Ascending aorta (tissue), 2 donors: Measurements from ENCODE around the gene SLCO1A2. TPM values are rescaled to one million over a fixed set of nuclear protein-coding genes. Genes with fewer than 3 reads are reported as not detected.

Experiments used
- DNase-seq, 2 donors: peaks; one replicate each; pipeline ENCODE4 v3.0.0-alpha.2; 2019; ENCODE audit warnings: low spot score in 2 of 2
- H3K27ac ChIP-seq, 2 donors: fragments of 200-600 bp; sonication (generic); one replicate each; pipeline ENCODE4 v1.5.1; 2016 to 2017; ENCODE audit warnings: mild to moderate bottlenecking in 1 of 2
- H3K27me3 ChIP-seq: fragments of 200-600 bp; sonication (generic); one replicate; pipeline ENCODE4 v1.5.1; 2017
- H3K36me3 ChIP-seq, 2 donors: fragments of 200-600 bp; sonication (generic); one replicate each; pipeline ENCODE4 v1.5.1; 2016
- H3K4me1 ChIP-seq, 2 donors: fragments of 200-600 bp; sonication (generic); one replicate each; pipeline ENCODE4 v1.5.1; 2016 to 2017; ENCODE audit warnings: mild to moderate bottlenecking in 1 of 2
- H3K4me3 ChIP-seq, 2 donors: fragments of 200-600 bp; sonication (generic); one replicate each; pipeline ENCODE4 v1.5.1; 2016 to 2017; ENCODE audit warnings: mild to moderate bottlenecking in 1 of 2
- H3K9me3 ChIP-seq, 2 donors: fragments of 200-600 bp; sonication (generic); one replicate each; pipeline ENCODE4 v1.5.1; 2016
- intact Hi-C: fragments of 100-400 bp; cut with DNase I; formaldehyde crosslinking; loops from one replicate; pipeline ENCODE4 v1.15.1; 2023
- total RNA-seq: library from RNA; depleted of rRNA; stranded (reverse); fragments of >200 nt; gene quantifications from one replicate; pipeline ENCODE4 v1.1.0, GENCODE V29; 2016
- TF ChIP-seq, protein P1 (sequence below), 3 experiments: fragments of 200-600 bp in 2 of 3; fragments of 450-650 bp in 1 of 3; sonication (generic) in 2 of 3; IDR thresholded peaks; one replicate each; pipeline ENCODE4 v1.5.1; 2016 to 2019; ENCODE audit warnings: antibody characterized with exemption in 3 of 3, mild to moderate bottlenecking in 1 of 3, moderate library complexity in 1 of 3

The SLCO1A2 gene
- total RNA-seq, 1 donor from 2014 or later: not detected

DNA sequence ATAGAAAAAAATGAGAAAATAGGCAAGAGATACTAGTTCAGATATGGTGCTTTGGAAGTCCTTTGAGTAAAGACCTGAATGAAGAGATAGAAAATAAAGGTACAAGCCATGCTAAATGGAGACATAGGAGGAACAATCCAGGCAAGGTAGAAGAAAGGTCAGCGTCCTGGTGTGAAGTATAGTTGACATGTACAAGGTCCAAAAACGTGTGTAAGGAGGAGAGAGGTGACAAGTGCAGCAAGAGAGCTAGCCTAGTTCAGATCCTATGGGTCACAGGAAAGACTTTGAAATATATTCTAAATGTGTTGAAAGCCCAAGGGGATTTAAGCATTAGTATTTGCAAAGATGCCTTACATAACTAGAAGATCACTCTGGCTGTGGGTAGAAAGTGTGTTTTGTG lies 115.5 kb downstream of the SLCO1A2 start:
- no peaks in the 10 kb centered on the region for H3K9me3 ChIP-seq
- H3K4me1 ChIP-seq: no peaks in the 10 kb centered on the region
- TF ChIP-seq, protein P1, sequence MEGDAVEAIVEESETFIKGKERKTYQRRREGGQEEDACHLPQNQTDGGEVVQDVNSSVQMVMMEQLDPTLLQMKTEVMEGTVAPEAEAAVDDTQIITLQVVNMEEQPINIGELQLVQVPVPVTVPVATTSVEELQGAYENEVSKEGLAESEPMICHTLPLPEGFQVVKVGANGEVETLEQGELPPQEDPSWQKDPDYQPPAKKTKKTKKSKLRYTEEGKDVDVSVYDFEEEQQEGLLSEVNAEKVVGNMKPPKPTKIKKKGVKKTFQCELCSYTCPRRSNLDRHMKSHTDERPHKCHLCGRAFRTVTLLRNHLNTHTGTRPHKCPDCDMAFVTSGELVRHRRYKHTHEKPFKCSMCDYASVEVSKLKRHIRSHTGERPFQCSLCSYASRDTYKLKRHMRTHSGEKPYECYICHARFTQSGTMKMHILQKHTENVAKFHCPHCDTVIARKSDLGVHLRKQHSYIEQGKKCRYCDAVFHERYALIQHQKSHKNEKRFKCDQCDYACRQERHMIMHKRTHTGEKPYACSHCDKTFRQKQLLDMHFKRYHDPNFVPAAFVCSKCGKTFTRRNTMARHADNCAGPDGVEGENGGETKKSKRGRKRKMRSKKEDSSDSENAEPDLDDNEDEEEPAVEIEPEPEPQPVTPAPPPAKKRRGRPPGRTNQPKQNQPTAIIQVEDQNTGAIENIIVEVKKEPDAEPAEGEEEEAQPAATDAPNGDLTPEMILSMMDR (IDR thresholded peaks at IDR 0.05): no peak
- intact Hi-C loops: no loop called here
- DNase-seq: no peak
- H3K4me3 ChIP-seq: no peak overlapping the region
- no peaks in the 10 kb centered on the region for H3K27me3 ChIP-seq
- H3K36me3 ChIP-seq: no peaks in the 10 kb centered on the region
- no peak overlapping the region for H3K27ac ChIP-seq

Other genes starting within 250 kb of the SLCO1A2 start
- not detected for gene SLCO1B1, start 203.7 kb downstream of the SLCO1A2 start, total RNA-seq
- gene IAPP, start 38.0 kb upstream of the SLCO1A2 start, total RNA-seq: not detected
- gene PYROXD1, start 102.7 kb upstream of the SLCO1A2 start, total RNA-seq: 8.7 TPM
- 8.7 TPM for gene RECQL, start 166.7 kb upstream of the SLCO1A2 start, total RNA-seq
- 9.2 TPM for gene GOLT1B, start 166.9 kb upstream of the SLCO1A2 start, total RNA-seq
- not detected for gene SPX, start 191.4 kb upstream of the SLCO1A2 start, total RNA-seq